Measurements from ENCODE around the gene EXOC1.

GRCh38 chr4:55920571-55920970, 67.1 kb downstream of the EXOC1 start:
- TF ChIP-seq POLR2AphosphoS5 (IDR thresholded peaks at IDR 0.05) (no peak), CTCF (IDR thresholded peaks at IDR 0.05 in 8 of 11, conservative IDR thresholded peaks at IDR 0.05 in 3 of 11) (no peak)

All from spleen (tissue), 7 donors.